GM23338 (cell line): ENCODE measurements around the gene SPECC1L.

Experiments
- CREB1 ChIP-seq: fragments of 250-450 bp; sonication (Bioruptor Pico); IDR thresholded peaks from 2 replicates; pipeline ENCODE4 v1.5.0; 2020; ENCODE audit warnings: low read depth, mild to moderate bottlenecking, moderate library complexity
- EZH2 ChIP-seq: fragments of 200-600 bp; sonication (generic); IDR thresholded peaks from one replicate; pipeline ENCODE4 v1.8.0; 2017; ENCODE audit warnings: antibody characterized with exemption, mild to moderate bottlenecking, low read depth; ENCODE audit not compliant: unreplicated experiment
- EZH2phosphoT487 ChIP-seq: fragments of 200-600 bp; sonication (generic); IDR thresholded peaks from one replicate; pipeline ENCODE4 v1.8.1; 2018; ENCODE audit warnings: antibody characterized with exemption; ENCODE audit not compliant: unreplicated experiment
- JUNB ChIP-seq: IDR thresholded peaks from one replicate; pipeline ENCODE4 v1.6.1; 2016; ENCODE audit warnings: antibody characterized with exemption; ENCODE audit not compliant: unreplicated experiment
- NANOG ChIP-seq: IDR thresholded peaks from 2 replicates; pipeline ENCODE4 v1.6.1; 2016; ENCODE audit warnings: antibody characterized with exemption, borderline replicate concordance
- POLR2AphosphoS5 ChIP-seq: IDR thresholded peaks from 2 replicates; pipeline ENCODE4 v1.6.1; 2016; ENCODE audit warnings: antibody characterized with exemption, low read depth
- STAT1 ChIP-seq: IDR thresholded peaks from one replicate; pipeline ENCODE4 v1.6.1; 2016; ENCODE audit warnings: antibody characterized with exemption; ENCODE audit not compliant: unreplicated experiment
- ZNF331 ChIP-seq: fragments of 250-450 bp; sonication (Bioruptor Pico); IDR thresholded peaks from 2 replicates; pipeline ENCODE4 v1.5.0; 2020; ENCODE audit warnings: low read depth, mild to moderate bottlenecking, moderate library complexity
- TF ChIP-seq, protein P1 (sequence below), 2 experiments: fragments of 200-600 bp in 1 of 2; sonication (generic) in 1 of 2; conservative IDR thresholded peaks; 2 replicates each; pipeline versions ENCODE4 v1.5.1 to v1.6.1; 2016 to 2017; ENCODE audit warnings: antibody characterized with exemption in 2 of 2, low read depth in 2 of 2, mild to moderate bottlenecking in 2 of 2, moderate library complexity in 1 of 2
- TF ChIP-seq, protein P2 (sequence below): IDR thresholded peaks from one replicate; pipeline ENCODE4 v1.6.1; 2018; ENCODE audit warnings: antibody characterized with exemption; ENCODE audit not compliant: unreplicated experiment

GRCh38 chr22:24363243-24363642 lies 92.6 kb downstream of the SPECC1L start:
- TF ChIP-seq, protein P1, sequence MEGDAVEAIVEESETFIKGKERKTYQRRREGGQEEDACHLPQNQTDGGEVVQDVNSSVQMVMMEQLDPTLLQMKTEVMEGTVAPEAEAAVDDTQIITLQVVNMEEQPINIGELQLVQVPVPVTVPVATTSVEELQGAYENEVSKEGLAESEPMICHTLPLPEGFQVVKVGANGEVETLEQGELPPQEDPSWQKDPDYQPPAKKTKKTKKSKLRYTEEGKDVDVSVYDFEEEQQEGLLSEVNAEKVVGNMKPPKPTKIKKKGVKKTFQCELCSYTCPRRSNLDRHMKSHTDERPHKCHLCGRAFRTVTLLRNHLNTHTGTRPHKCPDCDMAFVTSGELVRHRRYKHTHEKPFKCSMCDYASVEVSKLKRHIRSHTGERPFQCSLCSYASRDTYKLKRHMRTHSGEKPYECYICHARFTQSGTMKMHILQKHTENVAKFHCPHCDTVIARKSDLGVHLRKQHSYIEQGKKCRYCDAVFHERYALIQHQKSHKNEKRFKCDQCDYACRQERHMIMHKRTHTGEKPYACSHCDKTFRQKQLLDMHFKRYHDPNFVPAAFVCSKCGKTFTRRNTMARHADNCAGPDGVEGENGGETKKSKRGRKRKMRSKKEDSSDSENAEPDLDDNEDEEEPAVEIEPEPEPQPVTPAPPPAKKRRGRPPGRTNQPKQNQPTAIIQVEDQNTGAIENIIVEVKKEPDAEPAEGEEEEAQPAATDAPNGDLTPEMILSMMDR (conservative IDR thresholded peaks at IDR 0.05; ENCODE audit: low read depth in 2 of 2): no peak
- TF ChIP-seq EZH2 (no peak), STAT1 (no peak), POLR2AphosphoS5 (no peak), NANOG (no peak), CREB1 (CRISPR knock-in tag) (no peak), EZH2phosphoT487 (no peak), ZNF331 (no peak), JUNB (no peak)
- TF ChIP-seq, protein P2, sequence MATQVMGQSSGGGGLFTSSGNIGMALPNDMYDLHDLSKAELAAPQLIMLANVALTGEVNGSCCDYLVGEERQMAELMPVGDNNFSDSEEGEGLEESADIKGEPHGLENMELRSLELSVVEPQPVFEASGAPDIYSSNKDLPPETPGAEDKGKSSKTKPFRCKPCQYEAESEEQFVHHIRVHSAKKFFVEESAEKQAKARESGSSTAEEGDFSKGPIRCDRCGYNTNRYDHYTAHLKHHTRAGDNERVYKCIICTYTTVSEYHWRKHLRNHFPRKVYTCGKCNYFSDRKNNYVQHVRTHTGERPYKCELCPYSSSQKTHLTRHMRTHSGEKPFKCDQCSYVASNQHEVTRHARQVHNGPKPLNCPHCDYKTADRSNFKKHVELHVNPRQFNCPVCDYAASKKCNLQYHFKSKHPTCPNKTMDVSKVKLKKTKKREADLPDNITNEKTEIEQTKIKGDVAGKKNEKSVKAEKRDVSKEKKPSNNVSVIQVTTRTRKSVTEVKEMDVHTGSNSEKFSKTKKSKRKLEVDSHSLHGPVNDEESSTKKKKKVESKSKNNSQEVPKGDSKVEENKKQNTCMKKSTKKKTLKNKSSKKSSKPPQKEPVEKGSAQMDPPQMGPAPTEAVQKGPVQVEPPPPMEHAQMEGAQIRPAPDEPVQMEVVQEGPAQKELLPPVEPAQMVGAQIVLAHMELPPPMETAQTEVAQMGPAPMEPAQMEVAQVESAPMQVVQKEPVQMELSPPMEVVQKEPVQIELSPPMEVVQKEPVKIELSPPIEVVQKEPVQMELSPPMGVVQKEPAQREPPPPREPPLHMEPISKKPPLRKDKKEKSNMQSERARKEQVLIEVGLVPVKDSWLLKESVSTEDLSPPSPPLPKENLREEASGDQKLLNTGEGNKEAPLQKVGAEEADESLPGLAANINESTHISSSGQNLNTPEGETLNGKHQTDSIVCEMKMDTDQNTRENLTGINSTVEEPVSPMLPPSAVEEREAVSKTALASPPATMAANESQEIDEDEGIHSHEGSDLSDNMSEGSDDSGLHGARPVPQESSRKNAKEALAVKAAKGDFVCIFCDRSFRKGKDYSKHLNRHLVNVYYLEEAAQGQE: no peak
